Measurements from ENCODE around the gene OPCML.

OPCML gene

GRCh38 chr11:132817387-132817786 is 714.9 kb downstream of the OPCML start:
- Histone ChIP-seq H3K4me3 (no peak overlapping the region), H3K27ac (no peak overlapping the region)

GRCh38 chr11:132814410-132814809 is 717.9 kb downstream of the OPCML start:
- H3K27ac ChIP-seq: no peak overlapping the region
- H3K4me3 ChIP-seq: no peak overlapping the region

- Histone ChIP-seq H3K27ac (no peak overlapping the region), H3K4me3 (no peak overlapping the region)
Observed at GRCh38 chr11:132811649-132812048, 720.7 kb downstream of the OPCML start.

- Histone ChIP-seq H3K27ac (no peak overlapping the region), H3K4me3 (no peak overlapping the region)
Observed at GRCh38 chr11:132809070-132809469, 723.2 kb downstream of the OPCML start.

- Histone ChIP-seq H3K4me3 (no peak overlapping the region), H3K27ac (no peak overlapping the region)
Observed at GRCh38 chr11:132804258-132804657, 728.0 kb downstream of the OPCML start.

- no peak overlapping the region for H3K27ac ChIP-seq
- H3K4me3 ChIP-seq: no peak overlapping the region
Observed at GRCh38 chr11:132803436-132803835, 728.9 kb downstream of the OPCML start.

- Histone ChIP-seq H3K27ac (no peak overlapping the region), H3K4me3 (no peak overlapping the region)
Observed at GRCh38 chr11:132802947-132803346, 729.4 kb downstream of the OPCML start.

GRCh38 chr11:132793831-132794230 is 738.5 kb downstream of the OPCML start:
- Histone ChIP-seq H3K27ac (no peak overlapping the region), H3K4me3 (no peak overlapping the region)

GRCh38 chr11:132792341-132793140 is 739.8 kb downstream of the OPCML start:
- Histone ChIP-seq H3K4me3 (no peak overlapping the region), H3K27ac (no peak overlapping the region)

- Histone ChIP-seq H3K27ac (no peak overlapping the region), H3K4me3 (no peak overlapping the region)
Observed at GRCh38 chr11:132790971-132791370, 741.3 kb downstream of the OPCML start.

- no peak overlapping the region for H3K27ac ChIP-seq
- H3K4me3 ChIP-seq: no peak overlapping the region
Observed at GRCh38 chr11:132790466-132790865, 741.8 kb downstream of the OPCML start.

- H3K27ac ChIP-seq: no peak overlapping the region
- no peak overlapping the region for H3K4me3 ChIP-seq
Observed at GRCh38 chr11:132788816-132789325, 743.4 kb downstream of the OPCML start.

- Histone ChIP-seq H3K4me3 (no peak overlapping the region), H3K27ac (no peak overlapping the region)
Observed at GRCh38 chr11:132785878-132786277, 746.4 kb downstream of the OPCML start.

- no peak overlapping the region for H3K4me3 ChIP-seq
- H3K27ac ChIP-seq: no peak overlapping the region
Observed at GRCh38 chr11:132784441-132784840, 747.9 kb downstream of the OPCML start.

- no peak overlapping the region for H3K27ac ChIP-seq
- H3K4me3 ChIP-seq: no peak overlapping the region
Observed at GRCh38 chr11:132782102-132782501, 750.2 kb downstream of the OPCML start.

GRCh38 chr11:132780046-132780445 is 752.3 kb downstream of the OPCML start:
- Histone ChIP-seq H3K27ac (no peak overlapping the region), H3K4me3 (no peak overlapping the region)

- no peak overlapping the region for H3K27ac ChIP-seq
- H3K4me3 ChIP-seq: no peak overlapping the region
Observed at GRCh38 chr11:132779497-132779896, 752.8 kb downstream of the OPCML start.

- H3K27ac ChIP-seq: no peak overlapping the region
- H3K4me3 ChIP-seq: no peak overlapping the region
Observed at GRCh38 chr11:132777067-132777975, 755.0 kb downstream of the OPCML start.

- Histone ChIP-seq H3K27ac (no peak overlapping the region), H3K4me3 (no peak overlapping the region)
Observed at GRCh38 chr11:132773751-132774150, 758.5 kb downstream of the OPCML start.

- Histone ChIP-seq H3K27ac (no peak overlapping the region), H3K4me3 (no peak overlapping the region)
Observed at GRCh38 chr11:132772703-132773545, 759.4 kb downstream of the OPCML start.

Data from skin epidermis (tissue), 12 donors.